ENCODE data around the gene ERN2.

The ERN2 gene

DNA sequence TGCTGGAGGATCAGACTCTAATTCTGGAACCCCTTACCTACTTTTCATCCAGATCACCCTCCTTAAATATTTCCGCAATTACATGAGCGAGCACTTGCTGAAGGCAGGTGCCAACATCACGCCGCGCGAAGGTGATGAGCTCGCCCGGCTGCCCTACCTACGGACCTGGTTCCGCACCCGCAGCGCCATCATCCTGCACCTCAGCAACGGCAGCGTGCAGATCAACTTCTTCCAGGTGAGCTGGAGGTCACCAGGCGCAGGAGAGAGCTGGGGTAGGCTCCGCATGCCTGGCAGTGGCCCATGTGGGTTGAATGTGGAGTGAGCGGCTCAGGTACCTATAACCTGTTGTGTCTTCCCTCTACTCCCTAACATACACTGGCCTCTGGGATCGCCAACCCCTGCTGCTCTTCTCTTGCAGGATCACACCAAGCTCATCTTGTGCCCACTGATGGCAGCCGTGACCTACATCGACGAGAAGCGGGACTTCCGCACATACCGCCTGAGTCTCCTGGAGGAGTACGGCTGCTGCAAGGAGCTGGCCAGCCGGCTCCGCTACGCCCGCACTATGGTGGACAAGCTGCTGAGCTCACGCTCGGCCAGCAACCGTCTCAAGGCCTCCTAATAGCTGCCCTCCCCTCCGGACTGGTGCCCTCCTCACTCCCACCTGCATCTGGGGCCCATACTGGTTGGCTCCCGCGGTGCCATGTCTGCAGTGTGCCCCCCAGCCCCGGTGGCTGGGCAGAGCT is 23.4 kb downstream of the ERN2 start:
- DNase-seq (ENCODE audit: low read depth in 4 of 4, low spot score in 1 of 4), result no peak

DNA sequence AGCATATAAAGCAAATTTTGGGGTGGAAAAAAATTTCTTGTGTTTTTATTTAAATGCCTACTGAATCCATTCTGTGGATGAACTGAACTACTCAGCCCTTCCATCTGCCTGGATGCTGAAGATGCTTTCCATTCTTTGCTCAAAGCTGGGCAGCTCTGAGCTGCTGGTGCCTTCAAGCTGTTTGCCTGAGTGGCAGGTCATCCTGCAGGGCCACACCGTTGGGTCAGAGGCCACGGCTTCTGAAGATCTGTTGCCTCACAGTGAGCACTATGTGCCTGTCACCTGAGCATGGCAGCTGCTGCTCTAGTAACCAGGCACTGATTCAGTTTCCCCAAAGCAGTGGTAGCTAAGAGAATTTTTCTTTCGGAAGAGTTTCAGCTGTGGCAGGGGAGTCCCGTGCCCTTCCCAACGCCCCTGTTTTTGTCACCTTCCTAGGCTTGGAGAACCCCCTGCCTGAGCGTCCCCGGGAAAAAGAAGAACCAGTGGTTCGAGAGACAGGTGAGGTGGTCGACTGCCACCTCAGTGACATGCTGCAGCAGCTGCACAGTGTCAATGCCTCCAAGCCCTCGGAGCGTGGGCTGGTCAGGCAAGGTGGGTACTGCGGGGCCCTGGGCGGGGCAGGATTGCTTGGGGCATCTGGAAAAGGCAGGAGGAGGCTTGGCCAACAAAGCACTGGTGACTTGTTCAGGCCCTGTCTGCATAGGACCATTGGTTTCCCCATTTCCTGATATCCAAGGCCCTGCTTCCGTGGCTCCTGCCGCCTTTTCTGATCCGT is 25.8 kb downstream of the ERN2 start:
- no peak for DNase-seq (ENCODE audit: low read depth in 4 of 4, low spot score in 1 of 4)

DNA sequence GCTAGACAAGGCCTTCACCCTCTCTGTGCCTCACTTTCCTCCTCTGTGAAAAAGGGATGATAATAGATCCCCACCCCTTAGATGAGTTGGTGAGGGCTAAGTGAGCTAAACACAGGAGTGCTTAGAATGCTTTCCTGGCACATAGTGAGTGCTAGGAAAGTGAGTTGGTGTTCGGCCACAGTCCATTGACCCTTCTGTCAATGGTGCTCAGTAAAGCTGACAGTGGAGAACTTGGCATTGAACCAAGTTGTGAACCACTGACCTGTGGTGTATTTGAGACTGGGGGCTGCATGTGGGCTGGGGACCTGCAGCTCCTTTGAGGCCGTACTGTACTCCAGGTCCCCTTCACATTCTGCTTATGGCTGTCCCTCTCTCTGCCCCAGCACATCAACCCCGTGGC is 29.5 kb downstream of the ERN2 start:
- DNase-seq (ENCODE audit: low read depth in 4 of 4, low spot score in 1 of 4), result no peak

DNA sequence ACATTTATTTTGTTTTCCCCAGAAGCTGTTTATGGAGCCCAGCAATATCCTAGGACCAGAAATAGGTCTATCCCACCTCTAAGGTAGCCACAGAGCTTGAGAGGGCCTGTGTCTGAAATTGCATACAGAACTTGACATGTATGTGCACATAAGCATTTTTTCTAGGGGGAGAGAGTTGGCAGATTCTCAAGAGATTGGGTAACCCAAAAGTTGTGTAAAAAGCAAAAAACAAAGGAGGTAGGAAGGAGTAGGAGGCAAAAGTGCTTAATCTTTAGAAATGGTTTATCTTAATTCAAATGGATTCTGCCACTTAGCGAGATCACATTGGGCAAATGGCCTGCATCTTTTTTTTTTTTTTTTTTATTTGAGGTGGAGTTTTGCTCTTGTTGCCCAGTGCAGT is 30.8 kb downstream of the ERN2 start:
- no peak for DNase-seq (ENCODE audit: low read depth in 4 of 4, low spot score in 1 of 4)

DNA sequence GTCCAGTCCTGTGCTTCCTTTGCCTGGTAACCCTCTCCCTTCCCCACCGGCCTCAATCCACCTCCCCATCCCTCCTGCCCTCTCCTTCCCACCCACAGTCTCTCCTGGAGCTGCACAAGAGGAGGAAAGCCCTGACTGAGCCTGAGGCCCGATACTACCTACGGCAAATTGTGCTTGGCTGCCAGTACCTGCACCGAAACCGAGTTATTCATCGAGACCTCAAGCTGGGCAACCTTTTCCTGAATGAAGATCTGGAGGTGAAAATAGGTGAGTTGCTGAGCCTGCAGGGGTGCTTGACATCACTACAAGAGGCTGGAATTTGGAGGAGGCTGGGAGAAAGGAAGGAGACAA is 33.1 kb downstream of the ERN2 start:
- no peak for DNase-seq (ENCODE audit: low read depth in 4 of 4, low spot score in 1 of 4)

DNA sequence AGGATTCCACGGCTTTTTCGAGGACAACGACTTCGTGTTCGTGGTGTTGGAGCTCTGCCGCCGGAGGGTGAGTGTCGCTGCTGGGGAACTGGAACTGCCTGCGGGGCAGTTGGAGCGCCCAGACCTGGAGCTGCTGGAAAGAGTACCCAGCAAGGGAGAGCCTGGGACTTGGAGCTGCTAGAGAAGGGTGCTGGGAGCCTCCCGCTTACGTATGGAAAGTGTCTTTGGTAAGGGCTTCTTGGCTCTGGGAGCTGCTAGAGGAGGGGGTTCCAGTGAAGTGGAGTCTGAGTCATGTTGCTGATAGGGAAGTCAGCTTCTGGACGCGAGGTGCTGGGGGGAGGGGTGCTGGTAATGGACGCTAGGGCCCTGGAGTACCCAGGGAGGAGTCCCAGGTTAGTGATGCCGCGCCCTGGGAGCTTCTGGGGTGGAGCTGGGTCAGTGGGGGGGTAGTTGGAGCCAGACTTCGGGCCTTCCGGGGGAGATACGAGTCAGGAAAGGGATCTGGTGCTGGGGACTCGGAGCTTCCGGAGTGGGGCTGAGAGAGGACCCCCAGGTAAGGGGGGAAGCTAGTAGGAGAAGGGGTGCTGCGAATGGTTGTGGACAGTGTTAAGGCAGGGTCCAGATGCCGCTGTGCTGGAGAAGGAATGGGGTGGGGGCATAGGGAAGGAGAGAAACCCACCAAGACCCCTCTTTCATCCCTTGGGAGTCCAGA is 33.6 kb downstream of the ERN2 start:
- peak in 1 of 4 experiments; percentile 20 for DNase-seq (ENCODE audit: low read depth in 4 of 4, low spot score in 1 of 4)

DNA sequence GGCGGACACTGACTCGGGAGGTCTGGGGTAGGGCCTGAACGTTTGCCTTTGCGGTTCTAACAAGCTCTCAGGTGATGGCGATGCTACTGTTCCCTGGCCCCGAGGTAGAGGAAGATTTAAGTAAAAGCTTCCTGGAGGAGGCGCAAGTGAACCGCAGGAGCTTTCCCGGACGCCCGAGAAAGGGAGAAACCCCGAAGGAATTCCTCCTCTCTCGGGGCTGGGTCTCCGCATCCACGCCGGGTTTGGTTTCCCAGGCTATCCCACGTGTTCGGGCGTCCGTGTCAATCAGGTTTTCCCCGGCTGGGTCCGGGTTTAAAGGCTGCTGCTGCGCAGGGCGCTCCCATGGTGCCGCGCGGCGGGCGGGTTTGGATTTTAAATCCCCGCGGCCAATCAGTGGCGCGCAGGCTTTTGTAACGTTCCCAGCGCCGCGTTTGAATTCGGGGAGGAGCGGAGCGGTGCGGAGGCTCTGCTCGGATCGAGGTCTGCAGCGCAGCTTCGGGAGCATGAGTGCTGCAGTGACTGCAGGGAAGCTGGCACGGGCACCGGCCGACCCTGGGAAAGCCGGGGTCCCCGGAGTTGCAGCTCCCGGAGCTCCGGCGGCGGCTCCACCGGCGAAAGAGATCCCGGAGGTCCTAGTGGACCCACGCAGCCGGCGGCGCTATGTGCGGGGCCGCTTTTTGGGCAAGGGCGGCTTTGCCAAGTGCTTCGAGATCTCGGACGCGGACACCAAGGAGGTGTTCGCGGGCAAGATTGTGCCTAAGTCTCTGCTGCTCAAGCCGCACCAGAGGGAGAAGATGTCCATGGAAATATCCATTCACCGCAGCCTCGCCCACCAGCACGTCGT is 34.4 kb downstream of the ERN2 start, which contains the start of gene PLK1:
PLK1 (plus strand) TSS at position 460 of the 844 bp plus-strand sequence; CDS start at position 504, 44 bp downstream.
- DNase-seq (ENCODE audit: low read depth in 4 of 4, low spot score in 1 of 4), result peak; percentile 51 to 79 (median 60)

DNA sequence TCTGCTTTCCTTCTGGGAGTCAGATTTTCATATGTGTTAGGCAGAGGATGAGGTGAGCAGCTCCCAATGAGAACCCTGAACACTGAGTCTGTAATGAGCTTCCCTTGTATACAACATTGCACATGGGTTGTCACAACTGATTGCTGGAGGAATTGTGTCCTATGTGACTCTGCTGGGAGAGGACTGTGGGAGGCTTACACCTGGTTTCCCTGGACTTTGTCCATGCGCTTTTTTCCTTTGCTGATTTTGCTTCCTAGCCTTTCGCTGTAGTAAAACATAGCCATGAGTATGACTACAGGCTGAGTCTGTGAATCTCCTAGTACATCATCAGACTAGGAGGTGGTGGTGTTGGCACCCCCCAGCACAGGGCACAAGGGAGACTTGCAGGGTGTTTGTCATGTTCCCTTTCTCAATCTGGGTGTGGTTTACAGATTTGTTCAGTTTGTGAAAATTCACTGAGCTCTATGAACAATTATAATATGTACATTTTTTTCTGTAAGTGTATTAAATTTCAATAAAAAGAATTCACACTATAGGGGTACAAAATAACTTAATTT is 36.0 kb downstream of the ERN2 start:
- DNase-seq (ENCODE audit: low read depth in 4 of 4, low spot score in 1 of 4), result no peak

DNA sequence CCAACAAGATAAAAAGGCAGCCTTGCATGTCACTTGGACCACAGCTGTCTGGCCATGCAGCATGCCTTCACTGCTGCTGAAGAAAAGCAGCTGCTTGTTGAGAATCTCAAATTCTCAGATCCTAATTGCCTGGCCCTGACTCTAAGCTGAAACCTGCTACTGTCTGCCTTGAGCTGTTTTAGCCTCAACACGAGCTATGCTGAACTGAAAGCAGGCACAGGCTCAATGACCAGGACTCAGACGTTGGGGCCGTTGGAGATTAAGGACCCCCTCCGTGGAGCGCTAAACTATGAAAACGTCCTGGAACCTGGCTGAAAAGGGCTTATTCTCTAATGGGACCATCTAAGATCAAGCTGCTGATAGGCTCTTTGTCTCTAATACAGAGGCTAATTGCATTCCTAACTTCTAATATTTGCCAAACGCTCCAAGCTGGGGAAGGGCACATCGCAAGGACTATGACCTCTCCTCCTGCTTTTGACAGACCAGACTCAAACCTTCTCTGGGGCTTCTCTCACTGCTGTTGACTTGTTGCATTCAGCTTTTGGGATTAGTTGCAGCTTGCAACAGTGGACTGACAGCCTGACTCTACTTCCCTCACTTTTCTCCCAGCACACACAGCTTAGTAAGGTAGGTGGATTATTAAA is 38.9 kb downstream of the ERN2 start:
- DNase-seq (ENCODE audit: low read depth in 4 of 4, low spot score in 1 of 4), result no peak

DNA sequence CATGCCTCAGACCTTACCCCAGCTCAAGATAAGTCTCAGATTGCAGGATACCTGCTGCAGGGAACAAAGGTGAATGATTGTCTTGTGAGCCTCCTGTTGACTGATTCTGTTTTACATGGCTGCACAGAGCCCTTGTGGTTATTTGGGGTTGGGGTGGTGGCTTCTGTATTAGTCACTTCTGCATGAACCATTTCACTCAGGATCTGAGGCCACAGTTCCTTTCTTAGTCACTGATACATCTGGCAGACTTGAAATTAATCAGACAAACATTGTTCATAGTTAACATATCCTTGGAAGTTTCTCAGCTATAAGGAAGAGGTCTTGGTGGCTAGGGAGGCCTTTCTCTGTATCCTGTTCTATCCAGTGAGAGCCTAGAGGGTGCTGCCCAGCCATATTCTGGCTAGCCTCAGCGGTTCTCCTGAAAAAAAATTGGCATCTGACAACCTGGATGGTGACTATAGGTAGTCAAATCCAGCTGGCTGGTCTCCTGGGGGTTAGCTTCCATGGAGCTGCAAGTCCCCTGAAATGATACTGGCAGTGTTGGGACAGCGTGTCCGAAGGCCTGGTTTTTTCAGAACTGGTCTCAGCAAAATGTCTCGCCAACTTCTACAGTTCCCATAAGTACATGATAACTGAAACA is 42.8 kb downstream of the ERN2 start:
- peak in 2 of 4 experiments; percentile 20 to 43 for DNase-seq (ENCODE audit: low read depth in 4 of 4, low spot score in 1 of 4)

DNA sequence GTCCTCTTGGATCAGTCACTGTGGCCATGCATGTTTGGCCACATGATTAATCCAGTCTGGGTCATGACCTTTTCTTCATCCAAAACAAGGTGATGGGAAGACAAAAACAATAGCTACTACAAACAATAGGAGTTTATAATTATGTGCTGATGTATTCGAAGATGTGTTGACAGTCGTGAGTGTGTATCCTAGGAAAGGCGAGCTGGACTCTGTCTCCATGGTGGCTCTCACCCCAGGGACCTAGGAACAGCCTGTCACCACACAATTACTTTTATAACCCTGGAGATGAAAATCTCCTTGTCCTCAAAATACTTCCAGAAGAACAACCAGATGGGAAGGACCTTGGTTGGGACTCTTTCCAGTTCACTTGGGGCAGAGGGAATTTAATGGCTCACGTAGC is 44.1 kb downstream of the ERN2 start:
- DNase-seq (ENCODE audit: low read depth in 4 of 4, low spot score in 1 of 4), result no peak

DNA sequence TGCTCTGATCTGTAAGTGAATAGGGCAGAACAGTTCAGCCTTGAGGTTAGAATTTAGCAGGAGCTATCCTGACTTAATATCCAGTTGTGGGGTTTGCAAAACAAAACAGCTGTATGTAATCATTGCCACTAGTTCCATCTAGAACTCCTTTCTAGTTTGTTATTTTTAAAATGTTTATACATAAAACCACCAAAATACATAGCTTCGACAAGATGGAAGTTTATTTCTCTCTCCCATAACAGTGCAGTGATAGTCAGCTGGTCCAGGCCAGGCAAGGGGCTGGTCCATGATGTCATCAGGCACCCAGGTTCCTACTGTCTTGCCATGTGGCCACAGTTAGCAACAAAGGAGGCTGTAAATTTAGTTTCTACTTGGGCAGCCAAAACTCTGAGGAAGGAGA is 44.8 kb downstream of the ERN2 start:
- DNase-seq (ENCODE audit: low read depth in 4 of 4, low spot score in 1 of 4), result no peak

DNA sequence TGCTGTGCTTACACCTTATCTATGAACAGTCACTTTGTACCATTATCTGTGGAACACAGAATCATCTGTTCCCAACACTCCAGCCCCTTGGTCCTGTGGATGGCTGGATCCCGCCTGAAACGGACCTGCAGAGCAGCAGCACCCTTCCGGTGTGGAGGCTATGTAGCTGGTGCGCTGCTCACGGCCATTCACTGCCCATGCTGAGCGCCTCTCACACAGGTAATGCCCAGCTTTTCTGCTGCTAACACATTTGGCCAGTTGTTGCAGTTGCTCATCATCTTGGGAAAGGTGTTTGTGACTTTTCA is 45.7 kb downstream of the ERN2 start:
- no peak for DNase-seq (ENCODE audit: low read depth in 4 of 4, low spot score in 1 of 4)

DNA sequence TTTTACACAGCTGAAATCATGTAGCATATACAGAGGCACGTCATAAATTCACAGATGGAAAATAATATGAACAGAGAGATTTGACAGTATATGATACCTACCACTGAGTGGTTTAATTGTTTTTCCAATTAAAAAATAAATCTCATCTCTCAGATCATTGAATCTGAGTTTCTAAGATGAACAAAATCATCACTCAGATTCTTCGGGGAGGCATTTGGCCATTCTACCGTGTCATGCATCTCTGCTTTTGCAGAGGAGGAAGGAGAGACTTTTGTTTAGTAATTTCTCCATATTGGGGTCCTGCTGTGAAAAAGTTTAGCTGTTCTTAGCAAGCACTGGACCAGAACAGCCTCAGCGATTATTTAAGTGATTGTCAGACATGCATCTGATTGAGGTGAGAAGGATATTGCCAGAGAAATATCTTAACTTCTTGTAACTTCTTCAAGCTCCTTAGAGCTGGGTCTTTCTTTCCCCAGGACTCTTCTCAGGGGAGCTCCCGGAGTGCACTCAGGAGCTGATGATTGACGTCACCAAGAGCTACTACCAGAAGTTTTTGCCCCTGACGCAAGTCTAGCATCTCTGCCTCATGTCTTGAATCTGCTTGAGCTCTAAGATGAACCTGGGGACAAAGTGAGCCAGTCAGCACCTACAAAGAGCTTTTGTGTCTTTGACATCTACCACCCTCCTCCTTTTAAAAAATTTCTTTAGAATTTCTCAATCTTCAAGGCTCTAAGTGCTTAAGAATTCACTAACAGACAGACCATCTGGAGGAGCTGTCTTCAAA is 46.3 kb downstream of the ERN2 start:
- no peak for DNase-seq (ENCODE audit: low read depth in 4 of 4, low spot score in 1 of 4)

DNA sequence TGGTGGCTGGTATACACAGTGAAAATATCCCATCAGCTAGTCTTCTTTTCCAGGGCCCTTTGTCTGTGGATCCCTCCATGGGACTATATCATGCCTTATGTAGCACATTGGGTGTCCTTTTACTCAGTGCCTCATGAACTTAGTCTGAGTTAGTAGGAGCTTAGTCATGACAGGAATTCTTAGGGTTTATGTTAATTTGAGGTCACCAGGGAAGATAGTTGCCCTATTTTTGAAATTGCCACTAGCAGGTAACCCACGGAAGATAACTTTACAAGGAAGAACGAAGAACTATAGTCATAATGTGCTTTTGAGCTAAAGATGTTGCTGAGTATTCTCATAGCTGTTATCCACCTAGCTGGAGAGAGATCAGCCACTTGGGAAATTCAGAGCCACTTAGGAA is 49.1 kb downstream of the ERN2 start:
- DNase-seq (ENCODE audit: low read depth in 4 of 4, low spot score in 1 of 4), result no peak

DNA sequence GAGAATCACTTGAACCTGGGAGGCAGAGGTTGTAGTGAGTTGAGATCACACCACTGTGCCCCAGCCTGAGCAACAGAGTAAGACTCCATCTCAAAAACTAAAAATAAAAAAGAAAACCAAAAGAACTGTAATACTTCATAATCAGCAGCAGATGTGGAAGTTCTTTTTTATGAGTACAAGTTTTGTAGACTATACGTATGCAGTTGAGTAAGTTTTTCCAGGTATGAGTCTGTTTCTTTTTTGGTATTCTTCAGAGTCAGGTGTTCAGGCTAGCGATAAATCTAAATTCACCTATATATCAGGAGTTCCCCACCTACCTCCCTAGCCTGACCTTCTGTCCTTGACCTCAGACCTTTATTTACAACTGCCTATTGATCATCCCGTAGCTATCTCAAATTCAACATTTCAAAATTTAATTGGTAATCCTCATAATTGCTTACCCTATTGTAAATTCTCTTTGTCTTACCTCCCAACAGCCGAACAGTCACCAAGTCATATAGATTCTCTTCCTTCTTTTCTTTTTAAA is 61.0 kb downstream of the ERN2 start:
- DNase-seq (ENCODE audit: low read depth in 4 of 4, low spot score in 1 of 4), result no peak

DNA sequence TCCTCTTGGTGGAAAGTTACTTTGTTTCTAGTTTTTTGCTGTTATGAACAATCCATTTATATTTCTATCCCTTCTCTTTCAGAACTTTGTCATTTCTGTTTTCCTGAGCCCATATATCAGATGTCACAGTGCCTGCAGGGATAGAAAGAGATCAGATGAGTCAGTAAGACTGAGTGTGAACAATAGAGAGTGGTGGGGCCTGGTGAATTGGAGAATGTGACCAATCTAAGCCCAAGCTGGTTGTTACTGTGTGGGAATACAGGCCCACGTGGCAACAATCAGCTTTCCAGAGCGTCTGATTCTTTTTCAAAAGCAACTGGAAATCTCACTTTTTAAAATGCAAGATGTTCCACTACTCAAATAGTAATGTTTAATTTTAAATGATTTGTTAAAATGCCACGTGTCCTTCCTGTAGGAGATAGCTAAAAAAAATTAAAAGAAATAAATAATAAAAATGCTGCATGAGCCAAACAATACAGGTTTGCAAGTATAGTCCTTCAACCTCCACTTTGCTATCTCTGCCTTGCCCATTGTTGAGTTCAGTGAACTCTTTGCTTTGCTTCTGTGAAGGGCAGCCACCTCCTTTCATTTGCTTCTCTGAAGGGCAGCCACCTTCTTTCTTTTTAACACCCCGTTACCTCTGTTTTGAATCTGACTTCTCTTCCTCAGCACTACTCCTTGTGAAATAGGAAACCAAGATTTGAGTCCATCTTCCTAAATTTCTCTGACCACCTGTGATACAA is 62.2 kb downstream of the ERN2 start:
- no peak for DNase-seq (ENCODE audit: low read depth in 4 of 4, low spot score in 1 of 4)

DNA sequence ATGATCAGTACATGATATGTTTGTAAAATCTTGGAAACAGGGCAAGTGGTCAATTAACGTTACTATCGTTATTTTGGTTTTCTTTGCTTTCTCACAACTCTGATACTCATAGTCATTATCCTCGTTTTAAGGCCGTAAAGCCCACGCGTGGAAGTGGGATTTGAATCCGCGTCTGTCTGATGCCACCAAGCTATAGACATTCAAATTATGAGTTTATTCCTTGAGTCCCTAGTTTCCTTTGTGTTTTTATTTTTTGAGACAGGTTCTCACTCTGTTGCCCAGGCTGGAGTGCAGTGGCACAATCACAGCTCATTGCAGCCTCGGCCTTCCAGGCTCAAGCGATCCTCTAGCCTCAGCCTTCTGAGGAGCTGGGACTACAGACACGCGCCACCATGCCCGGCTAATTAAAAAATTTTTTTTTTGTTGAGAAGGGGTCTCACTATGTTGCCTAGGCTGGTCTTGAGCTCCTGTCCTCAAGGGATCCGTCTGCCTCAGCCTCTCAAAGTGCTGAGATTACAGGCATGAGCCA is 70.7 kb downstream of the ERN2 start:
- DNase-seq (ENCODE audit: low read depth in 4 of 4, low spot score in 1 of 4), result no peak
